HG03045 (cell line): ENCODE measurements around the gene GRIN1.

ENCODE experiments used
- ATAC-seq: cut with Tn5 transposase; IDR thresholded peaks from one replicate; pipeline ENCODE4 v1.9.1; 2021; ENCODE audit warnings: mild to moderate bottlenecking, moderate library complexity; ENCODE audit not compliant: unreplicated experiment

Gene GRIN1

DNA sequence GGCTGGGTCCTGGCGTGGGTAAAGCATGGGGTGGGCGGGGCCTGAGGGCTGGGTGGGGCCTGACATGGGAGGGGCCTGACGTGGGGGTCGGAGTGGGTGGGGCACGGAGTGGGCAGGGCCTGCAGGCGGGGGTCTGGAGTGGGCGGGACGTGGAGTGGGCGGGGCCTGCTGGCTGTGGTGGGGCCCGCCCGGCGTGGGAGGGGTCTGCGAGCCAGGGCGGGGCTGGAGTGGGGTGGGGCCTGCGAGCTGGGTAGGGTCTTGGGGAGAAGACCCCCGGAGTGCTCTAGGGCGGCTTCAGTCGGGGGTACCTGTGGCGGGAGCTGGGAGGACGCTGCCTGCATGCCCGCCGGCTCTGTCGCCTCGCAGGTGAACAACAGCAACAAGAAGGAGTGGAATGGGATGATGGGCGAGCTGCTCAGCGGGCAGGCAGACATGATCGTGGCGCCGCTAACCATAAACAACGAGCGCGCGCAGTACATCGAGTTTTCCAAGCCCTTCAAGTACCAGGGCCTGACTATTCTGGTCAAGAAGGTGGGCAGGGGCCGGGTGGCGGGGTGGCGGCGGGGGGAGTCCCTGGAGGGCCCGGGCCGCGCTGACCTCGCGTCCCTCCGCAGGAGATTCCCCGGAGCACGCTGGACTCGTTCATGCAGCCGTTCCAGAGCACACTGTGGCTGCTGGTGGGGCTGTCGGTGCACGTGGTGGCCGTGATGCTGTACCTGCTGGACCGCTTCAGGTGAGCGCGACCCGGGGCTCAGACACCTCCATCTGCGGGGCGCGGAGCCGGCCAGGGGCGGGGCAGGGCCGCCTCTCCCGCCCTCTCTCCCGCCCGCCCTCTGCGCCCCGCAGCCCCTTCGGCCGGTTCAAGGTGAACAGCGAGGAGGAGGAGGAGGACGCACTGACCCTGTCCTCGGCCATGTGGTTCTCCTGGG lies 22.9 kb downstream of the GRIN1 start:
- ATAC-seq: no peak

DNA sequence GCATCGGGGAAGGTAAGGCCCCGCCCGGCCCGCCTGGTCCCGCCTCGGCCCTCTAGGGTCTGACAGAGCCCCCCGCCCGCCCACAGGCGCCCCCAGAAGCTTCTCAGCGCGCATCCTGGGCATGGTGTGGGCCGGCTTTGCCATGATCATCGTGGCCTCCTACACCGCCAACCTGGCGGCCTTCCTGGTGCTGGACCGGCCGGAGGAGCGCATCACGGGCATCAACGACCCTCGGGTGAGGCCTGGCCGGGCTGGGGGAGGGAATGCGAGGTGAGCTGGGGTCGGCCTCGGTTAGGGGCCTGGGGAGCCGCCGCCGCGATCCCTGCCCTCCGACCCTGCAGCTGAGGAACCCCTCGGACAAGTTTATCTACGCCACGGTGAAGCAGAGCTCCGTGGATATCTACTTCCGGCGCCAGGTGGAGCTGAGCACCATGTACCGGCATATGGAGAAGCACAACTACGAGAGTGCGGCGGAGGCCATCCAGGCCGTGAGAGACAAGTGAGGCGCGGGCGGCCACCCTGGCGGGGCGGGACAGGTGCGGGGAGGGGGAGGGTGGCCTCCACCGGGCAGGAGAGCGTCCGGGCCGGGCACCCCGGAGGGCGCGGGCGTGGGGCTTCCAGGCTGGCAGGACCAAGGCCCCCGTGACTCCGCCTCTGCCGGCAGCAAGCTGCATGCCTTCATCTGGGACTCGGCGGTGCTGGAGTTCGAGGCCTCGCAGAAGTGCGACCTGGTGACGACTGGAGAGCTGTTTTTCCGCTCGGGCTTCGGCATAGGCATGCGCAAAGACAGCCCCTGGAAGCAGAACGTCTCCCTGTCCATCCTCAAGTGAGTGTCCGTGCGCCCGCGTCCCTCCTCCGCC lies 23.8 kb downstream of the GRIN1 start:
- no peak for ATAC-seq

DNA sequence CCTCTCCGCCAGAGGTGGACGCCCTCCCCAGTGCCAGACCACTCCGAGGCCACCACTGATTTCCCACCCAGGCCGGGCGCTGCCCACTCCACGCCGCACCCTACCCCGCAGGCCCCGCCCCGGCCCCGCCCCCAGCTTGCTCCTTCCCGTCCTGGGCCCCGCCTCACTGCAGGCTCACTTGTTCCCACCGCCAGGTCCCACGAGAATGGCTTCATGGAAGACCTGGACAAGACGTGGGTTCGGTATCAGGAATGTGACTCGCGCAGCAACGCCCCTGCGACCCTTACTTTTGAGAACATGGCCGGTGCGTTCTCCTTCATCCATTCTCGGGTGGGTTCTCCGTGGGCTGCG lies 24.4 kb downstream of the GRIN1 start:
- no peak for ATAC-seq

GRCh38 chr9:137163805-137164204 lies 24.9 kb downstream of the GRIN1 start:
- no peak for ATAC-seq

DNA sequence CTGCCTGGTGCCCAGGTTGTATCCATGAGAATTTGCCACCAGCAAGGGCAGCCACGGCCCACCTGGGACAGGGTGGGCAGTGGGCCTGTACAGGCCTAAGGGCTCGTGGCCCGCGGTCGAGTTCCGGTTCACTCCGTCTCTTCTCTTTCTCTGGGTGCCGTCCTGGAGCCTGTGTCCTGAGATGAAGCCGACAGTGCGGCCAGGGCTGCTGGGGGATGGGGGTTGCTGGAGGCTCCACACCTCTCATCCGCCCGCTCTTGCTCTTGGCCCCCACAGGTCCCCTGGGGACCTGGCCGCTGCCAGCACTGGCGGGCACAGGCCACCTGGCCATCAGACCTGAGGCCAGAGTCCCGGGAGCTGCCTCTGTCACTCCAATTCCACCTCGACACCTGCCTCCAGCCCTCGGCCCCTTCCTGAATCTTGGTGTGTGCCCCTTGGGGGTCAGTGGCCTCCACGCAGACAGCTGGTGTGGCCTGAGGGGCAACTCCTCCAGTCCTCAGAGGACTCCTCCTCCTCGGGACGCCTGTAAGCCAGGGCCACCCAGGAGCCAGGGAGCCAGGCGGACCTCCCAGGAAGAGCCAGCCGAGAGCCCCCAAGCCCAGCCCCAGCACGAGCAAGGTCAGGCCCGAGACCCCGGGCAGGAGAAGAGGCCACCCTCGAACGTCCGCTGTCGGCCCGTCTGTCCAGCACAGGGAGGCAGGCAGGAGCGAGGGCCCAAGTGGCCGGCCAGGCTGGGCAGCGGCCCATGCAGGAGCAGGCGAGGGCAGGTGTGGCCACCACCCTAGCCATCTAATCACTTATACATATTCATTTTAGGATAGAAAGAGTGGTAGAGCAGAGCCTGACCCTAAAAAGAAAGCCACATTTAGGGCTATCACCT lies 25.7 kb downstream of the GRIN1 start:
- ATAC-seq: no peak

- no peak for ATAC-seq
These were observed 26.4 kb downstream of the GRIN1 start for GRCh38 chr9:137165250-137165836.

DNA sequence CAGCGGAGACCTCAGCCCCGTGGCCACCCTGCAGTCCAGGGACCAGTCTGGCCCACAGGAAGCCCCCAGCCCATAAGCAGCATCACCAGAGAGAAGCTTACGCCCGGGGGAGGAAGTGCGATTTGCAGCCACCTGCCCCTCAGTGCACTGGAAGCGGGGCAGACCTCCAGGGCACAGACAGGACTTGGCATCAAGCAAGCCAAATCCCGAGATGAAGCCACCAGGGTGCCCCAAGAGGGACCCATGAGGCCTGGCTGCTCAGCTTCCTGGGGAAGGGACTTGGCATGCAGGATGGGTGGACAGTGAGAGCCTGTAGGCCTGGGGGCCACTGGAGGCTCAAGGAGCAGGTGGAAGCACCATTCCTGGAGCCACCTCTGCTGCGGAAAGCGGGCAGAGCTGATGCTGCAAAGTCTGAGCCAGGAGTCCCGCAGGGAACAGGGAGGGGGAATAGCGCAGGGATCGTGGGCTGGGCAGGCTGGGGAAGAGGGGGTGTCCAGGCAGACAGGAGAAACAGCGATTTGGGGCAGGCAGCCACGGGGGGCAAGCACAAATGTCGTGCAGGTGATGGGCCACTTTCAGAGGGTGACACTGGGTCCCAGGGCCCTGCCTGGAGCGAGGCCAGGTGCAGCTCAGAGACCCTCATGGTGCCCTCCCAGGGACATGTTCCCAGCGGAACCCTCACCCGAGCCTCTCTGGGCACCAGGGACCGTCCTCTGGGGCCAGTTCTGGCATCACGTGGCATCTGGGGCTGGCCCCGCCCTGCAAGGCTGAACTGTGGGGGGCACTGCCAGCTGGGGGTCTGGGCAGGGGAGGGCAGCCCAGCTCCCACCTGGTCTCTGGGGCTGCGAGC lies 27.7 kb downstream of the GRIN1 start:
- ATAC-seq: no peak

DNA sequence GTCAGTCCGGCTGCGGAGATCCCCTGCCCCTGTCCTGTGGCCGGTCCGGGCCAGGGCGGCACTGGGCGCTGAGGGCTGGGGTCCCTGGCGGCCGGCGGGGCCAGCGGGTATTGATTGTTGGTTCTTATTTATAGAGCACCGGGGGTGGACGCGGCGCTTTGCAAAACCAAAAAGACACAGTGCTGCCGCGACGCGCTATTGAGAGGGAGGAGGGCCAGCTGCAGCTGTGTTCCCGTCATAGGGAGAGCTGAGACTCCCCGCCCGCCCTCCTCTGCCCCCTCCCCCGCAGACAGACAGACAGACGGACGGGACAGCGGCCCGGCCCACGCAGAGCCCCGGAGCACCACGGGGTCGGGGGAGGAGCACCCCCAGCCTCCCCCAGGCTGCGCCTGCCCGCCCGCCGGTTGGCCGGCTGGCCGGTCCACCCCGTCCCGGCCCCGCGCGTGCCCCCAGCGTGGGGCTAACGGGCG lies 28.4 kb downstream of the GRIN1 start:
- ATAC-seq: no peak

DNA sequence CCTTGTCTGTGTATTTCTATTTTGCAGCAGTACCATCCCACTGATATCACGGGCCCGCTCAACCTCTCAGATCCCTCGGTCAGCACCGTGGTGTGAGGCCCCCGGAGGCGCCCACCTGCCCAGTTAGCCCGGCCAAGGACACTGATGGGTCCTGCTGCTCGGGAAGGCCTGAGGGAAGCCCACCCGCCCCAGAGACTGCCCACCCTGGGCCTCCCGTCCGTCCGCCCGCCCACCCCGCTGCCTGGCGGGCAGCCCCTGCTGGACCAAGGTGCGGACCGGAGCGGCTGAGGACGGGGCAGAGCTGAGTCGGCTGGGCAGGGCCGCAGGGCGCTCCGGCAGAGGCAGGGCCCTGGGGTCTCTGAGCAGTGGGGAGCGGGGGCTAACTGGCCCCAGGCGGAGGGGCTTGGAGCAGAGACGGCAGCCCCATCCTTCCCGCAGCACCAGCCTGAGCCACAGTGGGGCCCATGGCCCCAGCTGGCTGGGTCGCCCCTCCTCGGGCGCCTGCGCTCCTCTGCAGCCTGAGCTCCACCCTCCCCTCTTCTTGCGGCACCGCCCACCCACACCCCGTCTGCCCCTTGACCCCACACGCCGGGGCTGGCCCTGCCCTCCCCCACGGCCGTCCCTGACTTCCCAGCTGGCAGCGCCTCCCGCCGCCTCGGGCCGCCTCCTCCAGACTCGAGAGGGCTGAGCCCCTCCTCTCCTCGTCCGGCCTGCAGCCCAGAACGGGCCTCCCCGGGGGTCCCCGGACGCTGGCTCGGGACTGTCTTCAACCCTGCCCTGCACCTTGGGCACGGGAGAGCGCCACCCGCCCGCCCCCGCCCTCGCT lies 29.0 kb downstream of the GRIN1 start:
- no peak for ATAC-seq

GRCh38 chr9:137168573-137168903 lies 29.6 kb downstream of the GRIN1 start:
- ATAC-seq: no peak

DNA sequence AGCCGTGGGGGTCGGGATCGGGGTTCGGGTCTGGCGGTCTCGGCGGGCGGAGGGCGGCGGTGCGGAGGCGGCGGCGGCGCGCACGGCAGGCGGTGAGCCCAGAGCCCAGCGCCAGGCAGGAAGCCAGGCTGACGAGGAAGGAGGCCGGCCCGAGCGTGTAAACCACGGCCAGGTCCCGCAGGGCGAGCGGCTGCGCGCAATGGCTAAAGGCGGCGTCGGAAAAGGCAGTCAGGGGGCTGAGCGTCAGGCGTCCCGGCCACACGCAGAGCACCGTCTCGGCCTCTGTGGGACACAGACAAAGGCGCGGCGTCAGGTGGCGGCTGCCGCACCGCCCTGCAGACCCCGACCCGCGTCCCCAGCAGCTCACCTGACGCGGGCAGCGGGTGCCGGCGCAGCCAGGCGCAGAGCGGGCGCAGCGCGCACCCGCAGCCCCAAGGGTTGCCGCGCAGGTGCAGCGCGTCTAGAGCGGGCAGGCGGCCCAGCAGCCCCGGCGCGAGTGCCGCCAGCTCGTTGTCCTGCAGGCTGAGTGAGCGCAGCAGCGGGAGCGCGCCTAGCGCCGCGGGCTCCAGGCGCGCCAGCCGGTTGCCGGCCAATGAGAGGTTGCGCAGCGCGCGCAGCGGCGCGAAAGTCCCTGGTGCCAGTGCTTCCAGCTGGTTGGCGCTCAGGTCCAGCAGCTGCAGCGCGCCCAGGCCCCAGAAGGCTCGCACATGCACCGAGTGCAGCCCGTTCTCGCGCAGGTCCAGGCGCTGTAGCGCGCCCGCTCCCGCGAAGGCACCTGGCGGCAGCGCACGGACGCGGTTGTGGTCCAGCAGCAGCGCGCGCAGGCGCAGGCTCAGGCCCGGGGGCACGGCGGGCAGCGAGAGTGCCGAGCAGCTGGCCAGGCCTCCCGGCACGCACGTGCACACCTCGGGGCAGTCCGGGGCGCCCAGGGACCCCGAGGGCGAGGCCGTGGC lies 30.2 kb downstream of the GRIN1 start:
- no peak for ATAC-seq

DNA sequence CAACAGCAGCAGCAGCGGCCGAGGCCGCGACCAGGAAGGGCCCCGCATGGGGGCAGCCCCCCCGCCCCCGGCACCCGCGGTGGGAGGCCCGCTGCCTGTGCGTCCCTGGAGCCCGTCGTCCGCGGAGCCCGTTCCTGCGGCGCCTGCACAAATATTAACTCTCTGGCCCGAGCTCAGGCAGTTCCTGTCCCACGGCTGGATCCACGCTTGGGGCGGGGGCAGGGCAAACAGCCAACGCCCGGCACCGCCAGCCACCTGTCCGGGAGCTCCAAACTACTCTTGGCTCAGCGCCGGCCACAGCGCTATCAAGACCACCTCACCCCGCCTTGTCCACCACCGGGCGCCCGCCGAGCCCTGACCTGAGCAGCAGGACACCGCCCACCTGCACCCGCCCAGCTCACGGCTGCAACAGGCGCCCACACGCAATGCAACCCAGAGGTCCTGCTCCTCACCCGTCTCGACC lies 31.0 kb downstream of the GRIN1 start, which contains the start of gene LRRC26:
LRRC26 (minus strand) TSS at position 156 of the 463 bp plus-strand sequence; CDS start at position 48, 108 bp downstream.
- ATAC-seq: no peak

GRCh38 chr9:137170486-137171148 lies 31.7 kb downstream of the GRIN1 start:
- ATAC-seq: no peak

- ATAC-seq: no peak
These were observed 32.4 kb downstream of the GRIN1 start for GRCh38 chr9:137171149-137171900.

DNA sequence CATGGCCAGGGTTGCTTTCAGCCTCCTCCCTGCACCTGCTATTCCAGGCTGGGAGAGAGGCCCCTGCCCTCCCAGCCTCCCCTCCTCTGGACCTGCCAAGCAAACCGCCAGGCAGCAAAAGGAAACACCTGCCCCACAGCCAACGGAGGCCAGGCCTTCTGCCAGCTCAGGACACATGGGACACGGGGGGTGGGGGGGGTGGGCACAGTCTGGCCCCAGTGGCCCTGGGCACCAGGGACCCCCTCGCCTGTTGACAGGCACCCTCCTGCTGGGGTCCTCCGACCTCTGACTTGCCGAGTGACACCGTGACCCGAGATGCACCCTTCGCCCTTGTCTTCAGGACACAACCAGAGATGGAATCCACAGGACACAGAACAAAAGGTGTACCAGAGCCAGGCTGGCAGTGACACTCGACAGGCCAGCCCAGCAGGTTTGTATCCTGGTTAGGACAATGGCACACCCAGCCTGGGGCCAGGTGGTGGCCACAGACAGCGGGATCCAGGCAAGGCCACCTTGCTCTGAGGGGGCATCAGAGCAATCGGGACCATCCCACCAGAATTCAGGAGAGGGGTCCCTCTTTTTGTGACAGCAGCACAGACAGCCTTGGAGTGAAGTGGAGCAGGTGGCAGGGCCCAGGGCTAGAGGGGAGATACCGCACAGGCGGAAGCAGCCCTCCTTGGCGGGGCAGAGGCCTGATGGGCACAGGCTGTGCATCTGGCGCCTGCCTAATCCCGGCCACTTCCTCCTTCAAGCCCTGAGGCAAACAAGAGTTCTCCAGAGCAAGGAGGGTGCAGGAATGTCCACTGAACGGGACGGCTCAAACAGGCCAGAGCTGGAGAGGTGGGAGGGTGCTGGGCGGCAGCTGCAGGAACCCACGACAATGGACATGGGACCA lies 34.2 kb downstream of the GRIN1 start:
- no peak for ATAC-seq
